BLaER1 treated with 17β-estradiol and CSF1 and Interleukin-3, amounts not matched to agents 10 nM and 100 nM (cell line): ENCODE results near the gene TMEM79.

Experiments
- H3K27ac ChIP-seq, 11 experiments: shearing (Covaris generic); formaldehyde crosslinking; 2 replicates each; pipeline ENCODE4 v1.8.1; 2022
- H3K27me3 ChIP-seq, 11 experiments: shearing (Covaris generic); formaldehyde crosslinking; 2 replicates each; pipeline ENCODE4 v1.8.1; 2022
- H3K36me3 ChIP-seq, 11 experiments: shearing (Covaris generic); formaldehyde crosslinking; 2 replicates each; pipeline ENCODE4 v1.8.1; 2022
- H3K4me1 ChIP-seq, 10 experiments: shearing (Covaris generic); formaldehyde crosslinking; 2 replicates each; pipeline ENCODE4 v1.8.1; 2022
- H3K4me2 ChIP-seq, 11 experiments: shearing (Covaris generic); formaldehyde crosslinking; 2 replicates each; pipeline ENCODE4 v1.8.1; 2022
- H3K4me3 ChIP-seq, 10 experiments: shearing (Covaris generic); formaldehyde crosslinking; 2 replicates each; pipeline ENCODE4 v1.8.1; 2022
- H3K9ac ChIP-seq, 11 experiments: shearing (Covaris generic); formaldehyde crosslinking; 2 replicates each; pipeline ENCODE4 v1.8.1; 2022
- H3K9me3 ChIP-seq, 11 experiments: shearing (Covaris generic); formaldehyde crosslinking; replicated peaks in 1 of 11; 2 replicates each; pipeline ENCODE4 v1.8.1; 2022
- H4K20me1 ChIP-seq, 11 experiments: shearing (Covaris generic); formaldehyde crosslinking; 2 replicates each; pipeline ENCODE4 v1.8.1; 2022
- Cebpa-rat ChIP-seq, 11 experiments: shearing (Covaris generic); IDR thresholded peaks; 2 replicates each; pipeline ENCODE4 v1.8.1; 2022

TMEM79 gene

DNA sequence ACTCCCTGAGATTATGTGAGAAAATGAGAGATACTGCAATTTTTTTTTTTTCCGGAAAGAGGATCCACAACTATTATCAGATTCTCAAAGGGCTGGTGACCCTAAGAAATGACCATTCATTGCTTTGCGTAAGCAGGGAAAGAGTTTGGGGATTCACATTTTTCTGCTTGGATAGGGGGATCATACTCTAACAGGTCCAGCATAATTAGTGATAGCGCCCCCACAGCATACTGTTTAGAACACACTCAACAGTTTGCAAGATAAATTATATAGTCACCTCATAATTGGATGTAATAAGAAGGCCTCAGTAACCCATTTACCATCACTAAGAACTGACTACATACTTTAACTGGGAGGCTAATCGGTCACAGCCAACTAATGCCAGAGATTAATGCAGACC is 52.1 kb downstream of the TMEM79 start:
- peaks cover 18 to 26% (median 24%) of the 10 kb centered on the region in 10 experiments for H3K4me1 ChIP-seq
- H3K36me3 ChIP-seq: peaks cover 46 to 61% (median 55%) of the 10 kb centered on the region in 11 experiments
- no peak overlapping the region for H3K27ac ChIP-seq
- H3K9ac ChIP-seq: peak overlapping the region; percentile 82 to 93 (median 88); a peak in 21 of 22 replicates
- H3K9me3 ChIP-seq: no peaks in the 10 kb centered on the region
- H4K20me1 ChIP-seq: peaks cover 26 to 62% (median 58%) of the 10 kb centered on the region in 11 experiments; a peak in 21 of 22 replicates
- peak overlapping the region; percentile 68 to 98 (median 89) for H3K4me3 ChIP-seq
- TF ChIP-seq Cebpa-rat (IDR thresholded peaks at IDR 0.05): no peak
- peak overlapping the region; percentile 89 to 98 (median 95) for H3K4me2 ChIP-seq
- H3K27me3 ChIP-seq: no peaks in the 10 kb centered on the region

DNA sequence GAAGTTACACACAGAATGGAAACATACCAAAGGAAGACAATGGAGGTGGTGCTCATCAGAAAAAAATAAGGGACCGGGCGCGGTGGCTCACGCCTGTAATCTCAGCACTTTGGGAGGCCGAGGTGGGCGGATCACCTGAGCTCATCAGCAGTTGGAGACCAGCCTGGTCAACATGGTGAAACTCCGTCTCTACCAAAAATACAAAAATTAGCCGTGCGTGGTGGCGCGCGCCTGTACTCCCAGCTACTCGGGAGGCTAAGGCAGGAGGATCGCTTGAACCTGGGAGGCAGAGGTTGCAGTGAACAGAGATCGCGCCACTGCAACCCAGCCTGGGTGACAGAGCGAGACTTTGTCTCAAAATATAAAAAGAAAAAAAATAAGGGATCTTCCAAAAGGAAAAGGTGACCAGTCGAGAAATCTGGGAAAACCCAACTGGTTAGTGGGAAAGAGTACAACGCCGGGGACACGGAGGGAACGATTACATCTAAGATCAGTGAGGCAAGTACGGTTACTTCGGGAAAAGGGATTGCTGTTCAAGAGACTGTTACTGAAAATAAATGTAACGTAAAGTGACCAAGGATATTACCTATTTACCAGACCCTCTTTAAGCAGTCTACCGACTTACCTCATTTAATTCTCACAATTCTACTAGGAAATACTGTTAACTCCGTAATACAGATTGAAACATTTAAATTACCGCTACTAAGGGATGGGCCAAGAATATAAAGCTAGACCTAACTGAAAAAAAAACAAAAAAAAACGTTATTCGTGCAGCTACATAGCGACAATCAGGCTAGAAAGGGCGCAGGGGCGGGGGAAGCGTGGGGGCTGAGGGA is 53.1 kb downstream of the TMEM79 start:
- Histone ChIP-seq H3K36me3 (peaks cover 36 to 51% (median 45%) of the 10 kb centered on the region in 11 experiments), H4K20me1 (peaks cover 26 to 51% (median 49%) of the 10 kb centered on the region in 11 experiments; a peak in 21 of 22 replicates), H3K4me3 (peak overlapping the region; percentile 68 to 98 (median 89)), H3K9ac (peak overlapping the region; percentile 82 to 93 (median 88)), H3K4me1 (peaks cover 18 to 26% (median 24%) of the 10 kb centered on the region in 10 experiments), H3K27me3 (no peaks in the 10 kb centered on the region), H3K9me3 (no peaks in the 10 kb centered on the region), H3K27ac (peak overlapping the region; percentile 13 to 92 (median 83); a peak in 21 of 22 replicates), H3K4me2 (peak overlapping the region; percentile 89 to 98 (median 95))
- no peak for TF ChIP-seq Cebpa-rat (IDR thresholded peaks at IDR 0.05)

DNA sequence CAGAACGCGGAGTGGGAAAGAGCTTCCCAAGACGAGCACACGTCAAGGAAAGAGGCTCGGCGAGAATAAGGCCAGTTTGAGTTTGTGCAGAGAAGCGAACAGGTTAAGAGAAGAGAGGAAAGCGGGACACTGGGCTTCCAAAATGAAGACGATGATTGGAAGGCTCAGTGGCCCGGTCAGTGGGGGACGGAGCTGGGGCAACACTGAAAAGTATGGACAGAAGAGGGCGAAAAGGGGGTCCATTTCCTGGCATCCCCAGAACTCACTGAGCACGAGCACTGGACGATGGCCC is 53.7 kb downstream of the TMEM79 start:
- H3K9me3 ChIP-seq: no peaks in the 10 kb centered on the region
- peak overlapping the region; percentile 82 to 93 (median 88) for H3K9ac ChIP-seq
- no peak for TF ChIP-seq Cebpa-rat (IDR thresholded peaks at IDR 0.05)
- peak overlapping the region; percentile 68 to 98 (median 89) for H3K4me3 ChIP-seq
- H3K4me1 ChIP-seq: peaks cover 18 to 26% (median 24%) of the 10 kb centered on the region in 10 experiments
- H3K4me2 ChIP-seq: peak overlapping the region; percentile 89 to 98 (median 95)
- peak overlapping the region; percentile 13 to 92 (median 83); a peak in 21 of 22 replicates for H3K27ac ChIP-seq
- peaks cover 31 to 45% (median 39%) of the 10 kb centered on the region in 11 experiments for H3K36me3 ChIP-seq
- H4K20me1 ChIP-seq: peaks cover 26 to 46% (median 44%) of the 10 kb centered on the region in 11 experiments; a peak in 21 of 22 replicates
- no peaks in the 10 kb centered on the region for H3K27me3 ChIP-seq

DNA sequence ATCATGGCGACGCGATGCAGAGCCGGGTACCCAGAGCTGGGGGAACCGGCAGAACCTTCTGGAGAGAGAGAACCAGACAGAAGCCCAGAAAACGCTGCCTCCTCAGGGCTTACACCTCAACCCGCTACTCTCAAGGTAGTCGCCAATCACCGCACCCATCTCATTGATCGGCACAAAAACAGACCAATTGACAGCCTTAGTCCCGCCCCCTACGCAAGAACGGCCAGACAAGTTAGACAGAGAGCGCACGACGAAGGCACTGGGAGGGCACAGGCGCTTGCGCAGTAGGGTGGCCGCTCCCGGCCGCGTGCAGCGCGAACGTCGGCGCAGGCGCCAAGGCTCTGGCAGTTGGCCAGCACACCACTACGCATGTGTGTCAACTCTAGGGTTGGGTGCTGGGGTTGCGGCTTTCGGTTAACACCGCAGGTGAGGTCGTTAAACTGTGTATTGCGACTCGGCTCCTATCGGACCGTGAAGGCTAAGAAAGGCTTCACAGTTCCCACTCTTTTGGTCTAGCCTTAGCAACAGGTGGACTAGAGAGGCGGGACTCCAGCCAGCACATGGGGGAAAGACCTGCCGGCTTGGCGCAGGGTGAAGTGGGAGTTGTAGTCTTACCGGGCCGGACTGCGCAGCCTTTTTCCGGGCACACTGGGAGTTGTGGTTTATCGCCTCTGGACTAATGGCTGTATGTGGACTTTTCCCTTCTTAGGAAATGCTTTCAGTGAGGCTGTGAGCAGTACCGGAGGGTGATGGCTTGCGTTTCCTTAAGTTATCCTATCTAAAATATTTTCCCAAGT is 54.3 kb downstream of the TMEM79 start, which contains the start of the genes CCT3 and TSACC:
Gene CCT3 (minus strand): TSS at position 113 of the 797 bp plus-strand sequence. CDS start 108 bp downstream, at position 5.
Gene TSACC (plus strand): TSS at position 347 of the 797 bp plus-strand sequence. CDS start 1,232 bp downstream, outside the sequence.
- H3K36me3 ChIP-seq: peaks cover 25 to 40% (median 34%) of the 10 kb centered on the region in 11 experiments
- H3K27me3 ChIP-seq: no peaks in the 10 kb centered on the region
- peaks cover 18 to 26% (median 24%) of the 10 kb centered on the region in 10 experiments for H3K4me1 ChIP-seq
- H3K27ac ChIP-seq: peak within 1 kb of the TSS; percentile 13 to 92 (median 83); a peak in 21 of 22 replicates
- peak within 1 kb of the TSS; percentile 89 to 98 (median 95) for H3K4me2 ChIP-seq
- no peak for TF ChIP-seq Cebpa-rat (IDR thresholded peaks at IDR 0.05)
- peak within 1 kb of the TSS; percentile 68 to 98 (median 89) for H3K4me3 ChIP-seq
- peaks cover 26 to 41% (median 39%) of the 10 kb centered on the region in 11 experiments; a peak in 21 of 22 replicates for H4K20me1 ChIP-seq
- no peaks in the 10 kb centered on the region for H3K9me3 ChIP-seq
- peak within 1 kb of the TSS; percentile 82 to 93 (median 88) for H3K9ac ChIP-seq
